HG02885 (cell line): ENCODE data around the gene LAMA4.
A peak's percentile ranks its signal among the peaks of the same experiment; 100 is the strongest.

Source experiments
- ATAC-seq: cut with Tn5 transposase; IDR thresholded peaks from one replicate; pipeline ENCODE4 v1.9.1; 2021; ENCODE audit warnings: mild to moderate bottlenecking; ENCODE audit not compliant: unreplicated experiment, poor library complexity

LAMA4 gene

GRCh38 chr6:112193535-112194051, 60.8 kb downstream of the LAMA4 start:
- no peak for ATAC-seq

GRCh38 chr6:112193117-112193516, 61.2 kb downstream of the LAMA4 start:
- ATAC-seq, result no peak

- no peak for ATAC-seq
Measured at GRCh38 chr6:112191509-112192020, 62.8 kb downstream of the LAMA4 start.

DNA sequence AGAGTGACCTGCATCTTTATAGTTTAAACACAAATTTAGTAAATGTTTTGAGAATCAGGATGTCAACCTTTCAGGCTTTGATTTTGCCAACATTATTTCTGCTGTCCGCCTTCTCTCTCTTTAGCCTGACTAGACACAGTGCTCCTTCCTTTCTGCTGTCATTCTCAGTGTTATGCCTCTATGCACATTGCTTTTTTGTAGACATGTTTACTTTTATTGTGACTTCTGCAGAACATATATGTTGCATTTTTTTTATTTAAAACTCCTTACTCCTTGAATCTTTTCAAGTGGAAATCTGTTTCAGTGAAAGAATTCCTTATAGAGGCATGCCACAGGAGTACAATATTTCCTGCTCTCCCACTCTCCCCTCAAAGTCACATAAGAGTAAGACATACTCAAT, 64.2 kb downstream of the LAMA4 start:
- ATAC-seq, result no peak

GRCh38 chr6:112189494-112189893, 64.9 kb downstream of the LAMA4 start:
- no peak for ATAC-seq

DNA sequence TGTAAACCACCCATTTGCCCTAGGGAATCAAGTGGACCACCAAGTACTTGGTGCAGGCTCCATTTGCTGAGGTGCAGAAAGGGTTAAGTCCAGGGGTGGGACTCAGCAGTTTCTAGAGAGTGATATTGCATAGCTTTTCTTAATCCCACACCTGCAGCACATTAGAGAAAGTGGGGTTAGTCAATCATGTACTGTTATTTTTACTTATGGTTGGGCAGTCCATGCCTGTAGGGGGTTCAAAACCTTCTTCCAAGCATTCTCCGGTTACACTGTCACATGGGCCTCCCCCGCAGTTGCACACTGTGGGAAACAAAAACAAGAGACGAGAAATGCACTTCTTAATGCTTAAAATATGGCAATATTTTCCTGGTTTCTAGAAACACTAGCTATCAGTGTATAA, 65.5 kb downstream of the LAMA4 start:
- ATAC-seq, result no peak

- ATAC-seq, result no peak
Measured at GRCh38 chr6:112187736-112188135, 66.6 kb downstream of the LAMA4 start.

DNA sequence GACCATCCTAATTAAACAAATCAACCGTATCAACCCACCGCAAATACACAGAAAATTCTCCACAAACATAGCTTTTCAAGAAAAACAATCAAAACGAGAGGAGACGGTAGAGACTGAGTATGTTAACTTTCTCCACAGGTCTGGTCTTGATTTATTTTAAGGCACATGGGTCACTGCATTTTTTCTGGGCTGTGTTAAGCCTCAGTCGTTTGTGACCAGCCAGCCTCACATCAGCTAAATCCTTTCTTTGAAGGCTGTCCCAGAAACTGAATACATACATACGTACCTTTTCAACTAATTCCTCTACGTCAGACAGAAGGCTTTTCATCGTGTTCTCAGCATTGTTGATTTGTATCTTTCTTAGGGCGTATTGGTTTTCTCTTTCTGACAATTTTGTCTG, 69.4 kb downstream of the LAMA4 start:
- no peak for ATAC-seq

GRCh38 chr6:112183271-112183671, 71.1 kb downstream of the LAMA4 start:
- no peak for ATAC-seq

GRCh38 chr6:112181130-112181529, 73.2 kb downstream of the LAMA4 start:
- no peak for ATAC-seq

- peak; percentile 89 for ATAC-seq
Measured at GRCh38 chr6:112180095-112180820, 74.1 kb downstream of the LAMA4 start.

DNA sequence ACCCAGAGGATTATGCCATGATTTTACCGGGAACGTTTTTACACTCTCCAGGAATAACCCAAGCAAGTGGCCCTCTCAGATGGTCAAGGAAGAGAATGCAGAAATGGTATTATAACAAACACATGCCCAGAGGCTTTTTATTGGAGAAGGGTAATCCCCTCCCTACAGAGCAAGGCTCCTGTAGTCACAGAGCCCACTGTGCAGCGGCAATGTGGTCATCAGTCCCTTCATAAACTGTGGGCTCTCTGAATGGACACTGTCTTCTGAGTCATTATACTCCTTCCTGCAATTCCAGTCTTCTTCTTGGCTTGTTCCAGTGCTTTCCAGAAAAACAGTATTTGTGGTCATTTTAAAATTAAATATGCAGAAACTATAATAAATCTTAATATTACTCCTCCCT, 74.7 kb downstream of the LAMA4 start:
- ATAC-seq, result no peak

GRCh38 chr6:112178846-112179245, 75.5 kb downstream of the LAMA4 start:
- no peak for ATAC-seq

DNA sequence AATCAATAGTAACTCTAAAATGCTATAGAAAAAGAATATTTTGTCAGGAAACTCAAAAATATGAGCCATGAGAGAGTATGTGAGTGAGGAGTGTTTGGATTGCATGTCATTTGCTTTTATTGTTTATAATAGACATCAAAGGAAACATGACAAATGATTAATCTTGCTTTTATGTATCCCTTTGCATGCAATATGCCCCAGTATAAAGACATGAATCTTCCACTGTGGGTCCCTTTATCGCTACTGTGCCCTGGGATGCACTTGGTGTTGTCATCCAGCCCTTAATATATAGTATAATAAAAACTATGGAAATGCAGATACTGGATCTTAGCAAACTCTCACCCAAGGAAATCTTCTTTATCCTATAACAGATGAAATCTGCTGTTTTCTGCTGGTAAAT, 77.3 kb downstream of the LAMA4 start:
- no peak for ATAC-seq

- no peak for ATAC-seq
Measured at GRCh38 chr6:112176175-112176574, 78.2 kb downstream of the LAMA4 start.

DNA sequence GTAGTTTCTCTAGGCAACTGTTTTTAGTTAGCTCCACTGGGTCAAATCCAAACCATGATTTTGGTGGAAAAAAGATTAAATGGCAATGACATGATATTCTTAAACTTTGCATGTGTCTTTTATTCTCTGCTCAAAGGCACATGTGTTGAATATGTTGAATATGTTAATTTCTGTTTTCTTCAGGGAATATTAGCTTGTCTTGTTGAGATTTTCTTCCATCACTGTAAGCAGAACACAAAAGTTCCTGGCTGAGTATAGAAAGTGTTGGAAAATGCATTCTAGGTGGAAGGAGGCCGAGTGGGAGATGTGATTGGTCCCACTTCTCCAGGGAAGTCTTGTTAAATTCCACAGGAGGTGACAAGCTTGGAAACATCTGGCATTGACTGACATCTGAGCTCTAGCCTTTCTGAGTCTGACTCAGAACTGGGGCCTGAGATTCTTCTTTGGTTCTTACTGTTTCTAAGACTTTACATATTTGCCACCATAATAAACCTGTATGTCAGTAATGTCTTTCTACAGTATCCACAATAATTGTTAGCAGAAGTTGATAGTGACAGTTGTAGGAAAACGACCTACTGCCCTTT, 81.1 kb downstream of the LAMA4 start:
- no peak for ATAC-seq

GRCh38 chr6:112172540-112172939, 81.8 kb downstream of the LAMA4 start:
- ATAC-seq, result no peak

DNA sequence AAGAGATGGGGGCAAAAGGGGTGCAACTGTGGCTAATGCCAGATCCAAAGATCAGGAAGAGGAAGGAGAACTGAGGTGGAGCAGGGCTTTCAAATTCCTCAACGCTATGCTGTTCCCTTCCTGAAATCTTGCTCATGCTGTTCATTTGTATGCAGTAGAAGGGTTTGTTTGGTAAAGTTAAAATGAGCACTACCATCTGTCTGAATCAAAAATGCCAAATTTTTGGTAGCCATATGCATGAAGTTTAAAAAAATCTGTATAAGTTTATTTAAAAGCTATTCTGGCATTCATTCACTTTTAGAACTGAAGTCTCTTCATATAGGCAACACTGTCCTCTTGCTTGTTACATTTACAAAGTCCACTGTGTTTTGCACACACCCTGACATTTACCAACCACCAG, 84.8 kb downstream of the LAMA4 start:
- ATAC-seq, result no peak

GRCh38 chr6:112163295-112164257, 90.8 kb downstream of the LAMA4 start:
- ATAC-seq, result peak; percentile 100

DNA sequence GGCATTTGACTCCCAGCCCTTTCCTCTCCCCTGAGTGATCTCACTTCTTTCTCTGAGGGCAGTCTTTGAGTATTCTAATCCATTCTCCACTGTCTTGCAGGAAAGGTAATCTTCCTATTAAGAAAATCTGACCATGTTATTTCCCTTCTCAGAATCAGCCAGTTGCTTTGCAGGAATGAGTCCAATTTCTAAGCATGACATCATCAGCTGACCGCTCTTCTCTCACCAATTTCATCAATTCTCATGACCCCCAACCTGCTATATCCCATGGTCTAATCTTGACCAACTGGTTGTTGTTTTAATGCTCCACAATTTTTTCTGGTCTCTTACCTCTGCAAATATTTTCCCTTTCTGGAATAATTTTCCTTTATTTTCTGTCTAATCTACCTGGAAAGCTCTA, 93.6 kb downstream of the LAMA4 start:
- no peak for ATAC-seq

GRCh38 chr6:112156668-112157067, 97.7 kb downstream of the LAMA4 start:
- no peak for ATAC-seq
